ENCODE results near the gene NRIP3.

The NRIP3 gene

DNA sequence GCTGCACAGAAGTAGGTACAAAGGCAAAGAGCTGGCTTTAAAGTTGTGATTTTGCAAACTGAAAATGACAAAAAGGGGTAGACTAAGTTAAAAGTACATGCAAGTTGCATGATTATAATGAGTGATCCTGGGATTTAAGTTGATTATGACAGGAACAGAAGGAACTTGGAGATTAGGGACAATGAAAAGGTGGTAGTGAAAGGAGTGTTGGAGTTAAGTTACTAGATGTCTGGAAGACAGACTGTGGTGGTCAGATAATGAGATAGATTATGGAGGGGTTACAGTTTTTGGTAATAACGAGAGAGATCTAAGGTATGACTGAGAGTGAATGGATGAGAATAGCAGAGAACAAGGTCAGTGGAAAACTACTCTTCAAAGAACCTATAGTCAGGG lies 31.9 kb downstream of the NRIP3 start:
- TF ChIP-seq, protein P1, sequence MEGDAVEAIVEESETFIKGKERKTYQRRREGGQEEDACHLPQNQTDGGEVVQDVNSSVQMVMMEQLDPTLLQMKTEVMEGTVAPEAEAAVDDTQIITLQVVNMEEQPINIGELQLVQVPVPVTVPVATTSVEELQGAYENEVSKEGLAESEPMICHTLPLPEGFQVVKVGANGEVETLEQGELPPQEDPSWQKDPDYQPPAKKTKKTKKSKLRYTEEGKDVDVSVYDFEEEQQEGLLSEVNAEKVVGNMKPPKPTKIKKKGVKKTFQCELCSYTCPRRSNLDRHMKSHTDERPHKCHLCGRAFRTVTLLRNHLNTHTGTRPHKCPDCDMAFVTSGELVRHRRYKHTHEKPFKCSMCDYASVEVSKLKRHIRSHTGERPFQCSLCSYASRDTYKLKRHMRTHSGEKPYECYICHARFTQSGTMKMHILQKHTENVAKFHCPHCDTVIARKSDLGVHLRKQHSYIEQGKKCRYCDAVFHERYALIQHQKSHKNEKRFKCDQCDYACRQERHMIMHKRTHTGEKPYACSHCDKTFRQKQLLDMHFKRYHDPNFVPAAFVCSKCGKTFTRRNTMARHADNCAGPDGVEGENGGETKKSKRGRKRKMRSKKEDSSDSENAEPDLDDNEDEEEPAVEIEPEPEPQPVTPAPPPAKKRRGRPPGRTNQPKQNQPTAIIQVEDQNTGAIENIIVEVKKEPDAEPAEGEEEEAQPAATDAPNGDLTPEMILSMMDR (IDR thresholded peaks at IDR 0.05; ENCODE audit: insufficient read depth, missing control alignments), result no peak
- DNase-seq (ENCODE audit: insufficient read length, low spot score) (no peak), FAIRE-seq (peak; percentile 66)

DNA sequence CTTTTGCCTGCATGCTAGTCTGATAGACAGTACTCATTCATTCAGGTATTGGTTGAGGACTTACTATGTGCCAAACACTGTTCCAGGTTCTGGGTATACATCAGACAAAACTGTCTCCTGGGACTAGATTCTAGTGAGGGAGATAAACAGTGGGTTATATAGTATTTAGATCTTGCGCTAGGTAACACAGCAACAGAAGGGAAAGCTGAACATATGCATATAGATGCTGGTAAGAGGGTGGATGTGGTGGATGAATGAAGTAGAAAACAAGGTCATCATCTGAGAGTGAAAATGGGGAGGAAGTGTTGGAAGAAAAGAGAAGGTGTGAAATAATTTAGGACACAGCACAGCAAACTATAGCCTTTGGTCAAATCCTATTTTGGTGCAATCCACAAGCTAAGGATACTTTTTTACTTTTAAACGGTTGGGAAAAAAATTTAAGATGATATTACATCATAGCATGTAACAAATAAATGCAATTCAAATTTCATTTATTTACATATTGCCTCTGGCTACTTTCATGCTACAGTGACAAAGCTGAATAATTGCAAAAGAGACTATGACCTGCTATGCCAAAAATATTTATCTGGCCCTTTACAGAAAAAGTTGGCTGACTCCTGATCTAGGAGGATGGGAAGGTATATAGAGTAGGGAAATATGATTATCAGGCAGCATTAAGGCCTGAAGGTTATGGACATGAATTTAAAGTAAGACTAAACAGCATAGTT lies 32.4 kb downstream of the NRIP3 start:
- TF ChIP-seq, protein P1 (IDR thresholded peaks at IDR 0.05; ENCODE audit: insufficient read depth, missing control alignments), result no peak
- DNase-seq (ENCODE audit: insufficient read length, low spot score) (no peak), FAIRE-seq (no peak)

DNA sequence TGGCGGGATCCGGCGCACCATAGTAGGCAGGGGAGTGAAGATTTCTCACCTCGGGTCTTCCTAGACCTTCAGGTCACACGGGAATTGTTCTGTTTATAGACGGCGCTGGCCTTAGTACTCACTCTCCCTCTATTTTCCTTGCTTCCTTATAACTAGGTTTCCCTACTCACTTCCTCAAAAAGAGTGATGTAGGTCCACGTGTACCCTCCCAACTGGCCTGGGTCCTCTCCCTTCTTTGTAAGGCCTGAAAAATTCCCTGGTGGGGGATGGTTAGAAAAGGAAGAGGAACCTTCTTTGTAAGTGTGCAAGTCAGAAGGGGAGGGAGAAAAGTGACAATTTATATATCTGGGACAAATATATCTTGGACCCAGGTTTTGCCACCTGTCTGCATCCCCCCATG lies 36.6 kb downstream of the NRIP3 start:
- FAIRE-seq (no peak), DNase-seq (ENCODE audit: insufficient read length, low spot score) (no peak)
- TF ChIP-seq, protein P1 (IDR thresholded peaks at IDR 0.05; ENCODE audit: insufficient read depth, missing control alignments), result no peak

DNA sequence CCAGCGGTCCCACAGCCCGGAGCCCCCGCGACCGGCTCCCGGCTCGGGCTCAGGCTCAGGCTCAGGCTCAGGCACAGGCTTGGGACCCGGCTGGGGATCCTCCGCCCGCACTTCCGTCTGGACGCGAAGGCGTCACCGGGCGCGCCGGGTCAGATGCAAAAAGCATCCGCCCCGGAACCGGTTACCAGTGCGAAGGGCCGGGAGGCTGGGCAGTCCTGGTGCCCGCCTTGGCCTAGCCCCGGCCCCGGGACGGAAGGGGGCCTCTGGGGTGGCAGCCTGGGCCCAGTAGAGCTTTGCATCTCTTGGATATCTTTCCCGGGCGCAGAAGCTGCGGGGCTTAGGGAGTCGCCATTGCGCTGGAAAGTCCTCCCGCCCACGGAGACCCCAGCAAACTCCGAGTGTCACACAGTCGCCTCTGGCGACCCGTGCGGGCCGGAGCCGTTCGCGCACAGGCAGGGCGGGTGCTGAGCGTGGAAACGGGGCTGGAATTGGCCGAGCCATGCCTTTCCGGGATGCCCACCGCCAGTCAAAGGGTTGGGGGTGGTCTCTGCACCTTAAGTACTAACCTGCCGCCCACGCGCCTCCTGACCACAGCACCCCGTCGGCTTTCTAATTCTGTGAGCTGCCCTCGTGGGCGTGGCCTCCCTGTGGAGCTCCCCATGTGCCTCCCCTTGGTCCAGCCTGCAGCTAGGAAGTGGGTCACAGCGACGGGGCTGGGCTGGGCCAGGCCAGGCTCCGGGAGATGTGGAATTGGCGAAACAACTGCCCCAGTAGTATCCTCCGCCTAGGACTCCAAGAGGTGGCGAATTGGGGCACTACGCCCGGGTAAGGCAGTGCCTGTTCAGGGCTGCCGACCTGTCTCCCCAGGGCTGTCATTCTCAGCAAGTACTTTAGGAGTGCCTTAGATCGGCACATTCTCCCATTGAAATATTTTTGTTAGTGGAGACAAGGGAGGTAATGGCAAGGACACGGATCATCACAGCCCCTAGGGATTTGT lies 39.2 kb downstream of the NRIP3 start, which contains the start of gene TMEM9B:
Gene TMEM9B (minus strand): TSS at position 119 of the 997 bp plus-strand sequence. CDS start 129 bp downstream, outside the sequence.
- TF ChIP-seq, protein P1 (IDR thresholded peaks at IDR 0.05; ENCODE audit: insufficient read depth, missing control alignments), result no peak
- no peak for FAIRE-seq
- peak; percentile 61 for DNase-seq (ENCODE audit: insufficient read length, low spot score)

DNA sequence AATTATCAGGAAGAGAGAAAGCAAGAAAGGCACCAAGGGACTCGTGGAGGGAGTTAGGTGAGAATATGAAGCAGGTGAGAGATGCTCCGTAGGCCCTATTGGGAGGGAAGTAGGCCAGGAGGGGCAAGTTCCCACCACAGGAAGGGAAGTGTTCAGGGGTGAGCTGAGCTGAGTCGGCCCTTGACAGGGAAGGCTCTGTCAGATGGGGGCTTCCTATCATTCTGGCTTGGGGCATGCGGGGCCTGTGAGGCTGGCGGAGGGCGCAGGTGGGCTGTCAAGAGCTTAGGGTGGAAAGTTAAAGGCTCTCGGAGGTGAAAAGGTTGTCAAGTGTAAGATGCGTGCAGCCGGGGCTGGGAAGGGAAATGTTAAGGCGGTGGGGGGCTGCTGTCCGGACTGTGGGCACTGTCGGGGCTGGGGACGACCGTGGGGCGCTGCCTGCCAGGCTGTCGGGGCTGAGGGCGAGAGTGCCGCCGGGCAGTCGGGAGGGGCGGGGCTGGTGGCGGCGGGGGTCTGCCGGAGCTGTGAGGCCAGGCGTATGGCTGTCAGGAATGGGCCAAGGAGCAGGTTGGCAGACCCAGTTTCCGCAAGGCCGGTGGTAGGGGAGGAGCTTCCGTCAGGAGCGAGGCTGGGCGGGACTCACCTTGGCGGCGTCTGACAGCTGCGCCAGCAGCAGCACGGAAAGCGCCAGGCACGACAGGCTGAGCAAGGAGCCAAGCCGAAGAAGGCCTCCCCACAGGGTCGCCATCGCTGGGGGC lies 40.1 kb downstream of the NRIP3 start:
- FAIRE-seq (no peak), DNase-seq (ENCODE audit: insufficient read length, low spot score) (no peak)
- TF ChIP-seq, protein P1 (IDR thresholded peaks at IDR 0.05; ENCODE audit: insufficient read depth, missing control alignments), result no peak

DNA sequence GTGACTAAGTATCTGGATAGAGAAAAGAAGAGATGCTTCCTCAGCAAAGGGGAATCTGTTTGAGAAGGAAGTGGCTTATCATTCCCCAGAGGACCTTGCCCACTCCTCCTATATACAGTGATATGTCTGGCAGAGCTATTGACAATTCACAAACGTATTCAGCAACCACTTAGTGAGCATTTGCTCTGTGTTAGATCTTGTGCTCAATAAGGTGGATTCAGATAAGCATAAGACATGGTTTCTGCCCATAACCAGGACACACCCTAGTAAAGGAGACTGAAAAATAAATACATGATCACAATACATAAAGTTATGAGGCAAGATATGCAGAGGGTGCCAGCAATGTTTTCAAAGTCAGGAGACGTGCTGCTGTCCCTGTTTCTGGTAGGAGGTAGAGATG lies 41.0 kb downstream of the NRIP3 start:
- TF ChIP-seq, protein P1 (IDR thresholded peaks at IDR 0.05; ENCODE audit: insufficient read depth, missing control alignments), result no peak
- DNase-seq (ENCODE audit: insufficient read length, low spot score) (no peak), FAIRE-seq (no peak)
